GM12878 (cell line): ENCODE results near the gene NLRC5. TPM values are rescaled to one million over a fixed set of nuclear protein-coding genes. Genes with fewer than 3 reads are reported as not detected.
"Not testable (repeated sequence)": the region's sequence is repeated elsewhere in the genome, so short reads cannot be mapped to it uniquely, and the experiment has no call there.

ENCODE experiments used
- ATAC-seq: fragments of 200-7000 bp; cut with Tn5 transposase; 3 replicates; pipeline ENCODE4 v1.9.1; 2020; ENCODE audit warnings: mild to moderate bottlenecking, moderate library complexity
- BruUV-seq: library from RNA; stranded (reverse); fragments of 400-500 nt; replicated peaks from 2 replicates; lab custom pipeline; 2021; lab: Mats Ljungman, UMichigan
- CTCF ChIA-PET: fragments of 300-600 bp; sonication (Branson Sonifier 250); formaldehyde crosslinking; extraction: SDS; loops from one replicate; lab custom pipeline; 2021; ENCODE audit warnings: inconsistent platforms; lab: Yijun Ruan, JAX
- POLR2A ChIA-PET: fragments of 350-600 bp; formaldehyde crosslinking; extraction: SDS; loops from one replicate; lab custom pipeline; 2021; ENCODE audit warnings: inconsistent platforms; lab: Charles Lee
- RAD21 ChIA-PET: fragments of 300-600 bp; sonication (Branson Sonifier 250); formaldehyde crosslinking; loops from one replicate; lab custom pipeline; 2023; ENCODE audit warnings: antibody characterized with exemption; ENCODE audit not compliant: unreplicated experiment; lab: Charles Lee
- SMC1A ChIA-PET: fragments of 300-600 bp; sonication (Branson Sonifier 250); formaldehyde crosslinking; loops from one replicate; lab custom pipeline; 2023; ENCODE audit not compliant: unreplicated experiment, uncharacterized antibody; lab: Charles Lee
- DNase-seq: peaks from one replicate; pipeline ENCODE4 v3.0.0-alpha.2; 2011; ENCODE audit warnings: low read depth, low spot score
- FAIRE-seq: peaks from 3 replicates; lab custom pipeline; 2011; peaks lifted over from hg19 to GRCh38; lab: Jason Lieb, UNC
- H2AFZ ChIP-seq: 2 replicates; pipeline ENCODE4 v1.6.0; 2011; ENCODE audit warnings: low read depth, low read length, control low read depth; ENCODE audit not compliant: control insufficient read depth
- H3K27ac ChIP-seq: 2 replicates; pipeline ENCODE4 v1.5.1; 2011; ENCODE audit warnings: control low read depth; ENCODE audit not compliant: control insufficient read depth, insufficient read depth
- H3K27me3 ChIP-seq, 2 experiments: replicated peaks in 1 of 2; 2 replicates each; pipeline versions ENCODE4 v1.6.0 to v1.6.1; 2011; ENCODE audit warnings: low read length in 1 of 2; ENCODE audit not compliant: control insufficient read depth in 2 of 2, insufficient read depth in 2 of 2
- H3K36me3 ChIP-seq, 2 experiments: 2 replicates each; pipeline ENCODE4 v1.5.1; 2011; ENCODE audit warnings: low read length in 1 of 2; ENCODE audit not compliant: control insufficient read depth in 2 of 2, insufficient read depth in 2 of 2
- H3K4me1 ChIP-seq: 2 replicates; pipeline ENCODE4 v1.6.1; 2011; ENCODE audit warnings: mild to moderate bottlenecking, low read length, moderate library complexity, mixed read lengths; ENCODE audit not compliant: control insufficient read depth, insufficient read depth
- H3K4me2 ChIP-seq: 2 replicates; pipeline ENCODE4 v1.6.0; 2011; ENCODE audit warnings: control low read depth; ENCODE audit not compliant: control insufficient read depth, insufficient read depth
- H3K4me3 ChIP-seq: fragments of 200-600 bp; sonication (generic); 2 replicates; pipeline ENCODE4 v1.5.1; 2016
- H3K79me2 ChIP-seq: 2 replicates; pipeline ENCODE4 v1.6.0; 2011; ENCODE audit warnings: low read length; ENCODE audit not compliant: control insufficient read depth, insufficient read depth
- H3K9ac ChIP-seq: 2 replicates; pipeline ENCODE4 v1.8.0; 2011; ENCODE audit warnings: low read length, control low read depth, mixed read lengths; ENCODE audit not compliant: control insufficient read depth, insufficient read depth
- H3K9me3 ChIP-seq: replicated peaks from 3 replicates; pipeline ENCODE4 v1.5.1; 2011; ENCODE audit warnings: mild to moderate bottlenecking, low read length; ENCODE audit not compliant: control insufficient read depth, insufficient read depth
- H4K20me1 ChIP-seq: 2 replicates; pipeline ENCODE4 v1.6.0; 2011; ENCODE audit not compliant: control insufficient read depth, insufficient read depth
- DPF2 ChIP-seq: fragments of 450-650 bp; IDR thresholded peaks from 2 replicates; pipeline ENCODE4 v1.6.1; 2017; ENCODE audit warnings: mild to moderate bottlenecking
- MEF2A ChIP-seq: IDR thresholded peaks from 2 replicates; pipeline ENCODE4 v1.6.1; 2011; ENCODE audit warnings: low read depth, mild to moderate bottlenecking, low read length, moderate library complexity; ENCODE audit not compliant: insufficient read depth
- RUNX3 ChIP-seq: IDR thresholded peaks from 2 replicates; pipeline ENCODE4 v1.6.1; 2012; ENCODE audit warnings: low read length, inconsistent platforms
- SPI1 ChIP-seq: IDR thresholded peaks from 2 replicates; pipeline ENCODE4 v1.6.1; 2011; ENCODE audit warnings: low read depth, mild to moderate bottlenecking, low read length, moderate library complexity, borderline replicate concordance; ENCODE audit not compliant: insufficient read depth
- WGBS: methylation state at CpG from one replicate; pipeline ENCODE4 v1.1.6; 2016; ENCODE audit warnings: low lambda C conversion rate; ENCODE audit not compliant: insufficient replicate concordance, insufficient coverage; ENCODE audit errors: missing lambda C conversion rate; 5-methylcytosine and 5-hydroxymethylcytosine counted together
- in situ Hi-C: fragments of 300-500 bp; cut with MboI; formaldehyde crosslinking; loops from 9 replicates; pipeline ENCODE4 v1.14.3; 2018; ENCODE audit warnings: mixed read lengths
- intact Hi-C: fragments of 100-400 bp; cut with micrococcal nuclease; formaldehyde crosslinking; loops from one replicate; pipeline ENCODE4 v1.14.2; 2022; ENCODE audit not compliant: unreplicated experiment
- polyA plus RNA-seq, 11 experiments: library from polyadenylated mRNA; depleted of rRNA in 4 of 11; unstranded in 6 of 11; stranded (reverse) in 5 of 11; fragments of >200 nt; fragmentation: Nextera tagmentation in 4 of 11; fragmentation: Illumina TruSeq in 1 of 11; extraction: Ambion mirVana in 4 of 11; extraction: Trizol in 1 of 11; gene quantifications; 1 replicate in 1 of 11; 2 replicates in 10 of 11; pipeline versions ENCODE4 v1.2.1 to v1.2.3, GENCODE V29; 2011 to 2016; ENCODE audit warnings: inconsistent platforms in 2 of 11, missing spikeins in 2 of 11, low read depth in 1 of 11
- total RNA-seq, 4 experiments: library from RNA; depleted of rRNA in 3 of 4; stranded (reverse); fragments of >200 nt in 3 of 4; fragmentation: Illumina TruSeq in 1 of 4; extraction: Trizol in 1 of 4; gene quantifications; 2 replicates each; pipeline versions ENCODE4 v1.2.1 to v1.2.3, GENCODE V29; 2013 to 2021
- TF ChIP-seq, protein P1 (sequence below): fragments of 450-650 bp; IDR thresholded peaks from 2 replicates; pipeline ENCODE4 v1.6.1; 2017; ENCODE audit warnings: mild to moderate bottlenecking, moderate library complexity

The NLRC5 gene
- total and polyA plus RNA-seq, 10 of the 15 experiments (the other 5 are each of a cell fraction or from before 2014, with no cell fraction given), result 13.1 to 105 (median 57.3) TPM

DNA sequence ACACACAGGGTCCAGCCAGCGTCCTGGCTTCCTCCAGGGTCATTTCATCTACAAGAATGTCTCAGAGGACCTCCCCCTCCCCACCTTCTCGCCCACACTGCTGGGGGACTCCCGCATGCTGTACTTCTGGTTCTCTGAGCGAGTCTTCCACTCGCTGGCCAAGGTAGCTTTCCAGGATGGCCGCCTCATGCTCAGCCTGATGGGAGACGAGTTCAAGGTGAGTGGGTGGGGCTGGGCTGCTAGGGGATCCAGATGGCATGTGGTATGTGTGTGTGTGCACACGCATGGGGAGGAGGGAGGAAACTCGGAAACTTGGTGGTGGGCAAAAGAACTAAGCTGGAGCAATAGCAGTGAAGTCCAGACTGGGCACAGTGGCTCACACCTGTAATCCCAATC, 16.1 kb upstream of the NLRC5 start (continued):
- no peak for TF ChIP-seq MEF2A

DNA sequence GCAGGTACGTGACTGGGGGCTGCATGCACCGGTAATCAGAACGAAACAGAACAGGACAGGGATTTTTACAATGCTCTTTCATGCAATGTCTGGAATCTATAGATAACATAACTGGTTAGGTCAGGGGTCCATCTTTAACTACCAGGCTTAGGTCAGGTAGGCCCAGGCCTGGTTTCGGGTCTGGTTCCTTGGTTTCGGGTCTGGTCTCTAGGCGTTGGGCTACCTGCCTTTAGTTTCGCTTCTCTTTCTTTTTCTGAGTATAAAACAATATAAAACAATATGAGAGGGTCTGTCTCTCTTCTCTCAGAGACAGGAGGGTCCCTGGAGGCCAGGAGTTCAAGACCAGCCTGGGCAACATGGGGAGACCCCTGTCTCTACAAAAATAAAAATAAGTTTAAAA, 15.5 kb upstream of the NLRC5 start:
- H3K4me1 ChIP-seq, result peaks cover 47% of the 10 kb centered on the region
- H4K20me1 ChIP-seq, H2AFZ ChIP-seq, H3K4me3 ChIP-seq, DNase-seq, H3K79me2 ChIP-seq, H3K27ac ChIP-seq, H3K9me3 ChIP-seq, H3K27me3 ChIP-seq, FAIRE-seq, H3K4me2 ChIP-seq, BruUV-seq, H3K9ac ChIP-seq: not testable (repeated sequence)
- ChIA-PET CTCF (interaction anchor here (1.0 to 19.4 kb wide), 4 partner anchors 7 to 72 kb away, joined by 4 to 420 read pairs (median 288); partner anchors contain the start of genes CETP and NLRC5), RAD21 (interaction anchor here (1.1 to 22.4 kb wide), 5 partner anchors 9 to 71 kb away, joined by 3 to 473 read pairs (median 108); partner anchors contain the start of gene NLRC5), SMC1A (interaction anchor here (2.8 to 31.6 kb wide), 7 partner anchors 9 to 72 kb away, joined by 14 to 604 read pairs (median 46); partner anchors contain the start of genes CETP and NLRC5), POLR2A (interaction anchor here (0.9 to 17.6 kb wide), 5 partner anchors 8 to 67 kb away, joined by 3 to 343 read pairs (median 5); partner anchors contain the start of gene NLRC5)
- WGBS, result 13% methylated on average over 7 of the region's 7 CpGs
- intact Hi-C loops (loop anchor here (5.0 kb wide), 1 partner anchor 213 kb away; the partner anchor contains the start of genes PSME3IP1 and RSPRY1), in situ Hi-C loops (loop anchor here (5.0 kb wide), 1 partner anchor 68 kb away; no protein-coding TSS in a partner anchor)
- ATAC-seq, result peak; percentile 18
- TF ChIP-seq SPI1 (peak; percentile 50; the same call in 1 of the 2 replicates), DPF2 (0 out of 2 replicates have a peak, but pooled peaks have one; percentile 43), RUNX3 (0 out of 2 replicates have a peak, but pooled peaks have one; percentile 27)
- TF ChIP-seq, protein P1, sequence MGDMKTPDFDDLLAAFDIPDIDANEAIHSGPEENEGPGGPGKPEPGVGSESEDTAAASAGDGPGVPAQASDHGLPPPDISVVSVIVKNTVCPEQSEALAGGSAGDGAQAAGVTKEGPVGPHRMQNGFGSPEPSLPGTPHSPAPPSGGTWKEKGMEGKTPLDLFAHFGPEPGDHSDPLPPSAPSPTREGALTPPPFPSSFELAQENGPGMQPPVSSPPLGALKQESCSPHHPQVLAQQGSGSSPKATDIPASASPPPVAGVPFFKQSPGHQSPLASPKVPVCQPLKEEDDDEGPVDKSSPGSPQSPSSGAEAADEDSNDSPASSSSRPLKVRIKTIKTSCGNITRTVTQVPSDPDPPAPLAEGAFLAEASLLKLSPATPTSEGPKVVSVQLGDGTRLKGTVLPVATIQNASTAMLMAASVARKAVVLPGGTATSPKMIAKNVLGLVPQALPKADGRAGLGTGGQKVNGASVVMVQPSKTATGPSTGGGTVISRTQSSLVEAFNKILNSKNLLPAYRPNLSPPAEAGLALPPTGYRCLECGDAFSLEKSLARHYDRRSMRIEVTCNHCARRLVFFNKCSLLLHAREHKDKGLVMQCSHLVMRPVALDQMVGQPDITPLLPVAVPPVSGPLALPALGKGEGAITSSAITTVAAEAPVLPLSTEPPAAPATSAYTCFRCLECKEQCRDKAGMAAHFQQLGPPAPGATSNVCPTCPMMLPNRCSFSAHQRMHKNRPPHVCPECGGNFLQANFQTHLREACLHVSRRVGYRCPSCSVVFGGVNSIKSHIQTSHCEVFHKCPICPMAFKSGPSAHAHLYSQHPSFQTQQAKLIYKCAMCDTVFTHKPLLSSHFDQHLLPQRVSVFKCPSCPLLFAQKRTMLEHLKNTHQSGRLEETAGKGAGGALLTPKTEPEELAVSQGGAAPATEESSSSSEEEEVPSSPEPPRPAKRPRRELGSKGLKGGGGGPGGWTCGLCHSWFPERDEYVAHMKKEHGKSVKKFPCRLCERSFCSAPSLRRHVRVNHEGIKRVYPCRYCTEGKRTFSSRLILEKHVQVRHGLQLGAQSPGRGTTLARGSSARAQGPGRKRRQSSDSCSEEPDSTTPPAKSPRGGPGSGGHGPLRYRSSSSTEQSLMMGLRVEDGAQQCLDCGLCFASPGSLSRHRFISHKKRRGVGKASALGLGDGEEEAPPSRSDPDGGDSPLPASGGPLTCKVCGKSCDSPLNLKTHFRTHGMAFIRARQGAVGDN, result peak; percentile 62
- TF ChIP-seq, all 136 proteins: peak for 4; not testable (repeated sequence) for 132
- H3K36me3 ChIP-seq, result not testable (repeated sequence)
